Measurements from ENCODE around the gene PHLPP1.

PHLPP1 gene

DNA sequence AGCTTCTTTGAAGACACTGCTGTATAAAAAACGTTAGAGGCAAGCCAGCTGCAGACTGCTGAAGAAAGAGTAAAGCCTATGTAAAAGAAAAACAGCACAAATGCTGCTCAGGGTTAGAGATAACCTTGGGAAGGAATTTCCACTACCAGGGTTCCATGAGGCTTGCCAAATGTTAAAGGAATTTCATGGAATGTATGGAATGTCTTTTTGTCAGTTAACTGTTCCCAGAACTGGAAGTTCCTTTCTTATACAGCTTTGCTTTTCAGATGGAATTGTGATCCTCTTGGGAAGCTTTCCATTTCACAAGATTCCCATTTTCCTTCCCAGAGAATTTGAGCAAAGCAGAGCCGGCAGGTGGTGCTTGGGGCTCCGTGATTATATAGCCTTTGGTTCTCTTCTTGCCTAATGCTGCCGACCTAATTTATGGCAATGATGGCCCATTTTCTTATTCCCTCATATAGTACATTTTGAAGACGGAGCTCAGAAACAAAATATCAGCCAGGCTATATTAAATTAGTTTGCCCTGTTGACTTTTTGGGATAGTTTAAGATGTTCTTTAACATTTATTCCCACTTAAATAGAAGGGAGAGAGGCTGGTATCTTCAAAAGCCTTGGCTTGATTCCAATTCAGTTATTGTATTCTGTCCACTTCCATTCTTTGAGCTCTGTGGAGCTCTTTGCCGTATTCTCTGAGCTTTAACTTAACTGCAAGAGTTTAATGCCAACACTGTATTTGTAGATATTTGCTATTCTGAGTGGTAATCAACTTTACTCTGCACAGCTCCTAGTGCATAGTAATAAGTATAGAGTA, 162.3 kb downstream of the PHLPP1 start:
- Histone ChIP-seq H3K4me2 (ENCODE audit: low read depth, low read length, poor library complexity, severe bottlenecking) (no peak overlapping the region), H2AFZ (ENCODE audit: low read depth, low read length, severe bottlenecking) (no peak overlapping the region), H3F3A (ENCODE audit: insufficient read depth) (no peaks in the 10 kb centered on the region), H3K27ac (ENCODE audit: low read depth, low read length) (no peak overlapping the region), H3K79me2 (ENCODE audit: insufficient read depth, low read length) (no peaks in the 10 kb centered on the region), H3K4me3 (ENCODE audit: insufficient read depth, low read length, poor library complexity, severe bottlenecking) (no peak overlapping the region), H3K27me3 (ENCODE audit: low read length) (no peaks in the 10 kb centered on the region), H3K36me3 (ENCODE audit: low read length) (no peaks in the 10 kb centered on the region), H4K20me1 (ENCODE audit: low read depth, low read length) (no peaks in the 10 kb centered on the region), H3K9me2 (replicated peaks; ENCODE audit: insufficient read depth, low read length) (no peaks in the 10 kb centered on the region), H3K9me3 (ENCODE audit: insufficient read depth, low read length) (no peaks in the 10 kb centered on the region), H3K9ac (ENCODE audit: low read length) (no peak overlapping the region)
- TF ChIP-seq, protein P1, sequence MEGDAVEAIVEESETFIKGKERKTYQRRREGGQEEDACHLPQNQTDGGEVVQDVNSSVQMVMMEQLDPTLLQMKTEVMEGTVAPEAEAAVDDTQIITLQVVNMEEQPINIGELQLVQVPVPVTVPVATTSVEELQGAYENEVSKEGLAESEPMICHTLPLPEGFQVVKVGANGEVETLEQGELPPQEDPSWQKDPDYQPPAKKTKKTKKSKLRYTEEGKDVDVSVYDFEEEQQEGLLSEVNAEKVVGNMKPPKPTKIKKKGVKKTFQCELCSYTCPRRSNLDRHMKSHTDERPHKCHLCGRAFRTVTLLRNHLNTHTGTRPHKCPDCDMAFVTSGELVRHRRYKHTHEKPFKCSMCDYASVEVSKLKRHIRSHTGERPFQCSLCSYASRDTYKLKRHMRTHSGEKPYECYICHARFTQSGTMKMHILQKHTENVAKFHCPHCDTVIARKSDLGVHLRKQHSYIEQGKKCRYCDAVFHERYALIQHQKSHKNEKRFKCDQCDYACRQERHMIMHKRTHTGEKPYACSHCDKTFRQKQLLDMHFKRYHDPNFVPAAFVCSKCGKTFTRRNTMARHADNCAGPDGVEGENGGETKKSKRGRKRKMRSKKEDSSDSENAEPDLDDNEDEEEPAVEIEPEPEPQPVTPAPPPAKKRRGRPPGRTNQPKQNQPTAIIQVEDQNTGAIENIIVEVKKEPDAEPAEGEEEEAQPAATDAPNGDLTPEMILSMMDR (IDR thresholded peaks at IDR 0.05; ENCODE audit: insufficient read depth, low read length, poor library complexity, severe bottlenecking), result no peak
- TF ChIP-seq EZH2phosphoT487 (conservative IDR thresholded peaks at IDR 0.05; ENCODE audit: low read length), result no peak

DNA sequence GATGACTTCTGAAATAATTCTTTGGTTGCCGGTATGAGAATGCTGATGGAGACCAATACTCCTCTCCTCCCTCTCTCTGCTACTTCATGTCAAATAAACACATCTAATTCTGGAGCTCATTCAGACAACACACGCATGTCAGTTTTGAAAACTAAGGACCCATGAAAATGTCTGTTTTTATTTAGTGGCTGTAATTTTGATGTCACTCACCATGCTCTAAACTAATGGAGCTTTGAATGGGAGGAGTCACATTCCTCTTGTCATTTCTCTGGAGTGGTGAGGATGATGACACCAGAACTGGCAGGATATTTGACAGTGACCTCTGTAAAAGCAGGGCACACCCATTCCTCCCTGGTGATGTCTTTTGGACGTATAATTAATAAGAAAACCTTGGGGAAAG, 163.0 kb downstream of the PHLPP1 start:
- Histone ChIP-seq H3K79me2 (ENCODE audit: insufficient read depth, low read length) (no peaks in the 10 kb centered on the region), H3K36me3 (ENCODE audit: low read length) (no peaks in the 10 kb centered on the region), H3K4me2 (ENCODE audit: low read depth, low read length, poor library complexity, severe bottlenecking) (no peak overlapping the region), H3K9me3 (ENCODE audit: insufficient read depth, low read length) (no peaks in the 10 kb centered on the region), H4K20me1 (ENCODE audit: low read depth, low read length) (no peaks in the 10 kb centered on the region), H3K9ac (ENCODE audit: low read length) (no peak overlapping the region), H3K4me3 (ENCODE audit: insufficient read depth, low read length, poor library complexity, severe bottlenecking) (no peak overlapping the region), H3F3A (ENCODE audit: insufficient read depth) (no peaks in the 10 kb centered on the region), H3K9me2 (replicated peaks; ENCODE audit: insufficient read depth, low read length) (no peaks in the 10 kb centered on the region), H2AFZ (ENCODE audit: low read depth, low read length, severe bottlenecking) (no peak overlapping the region), H3K27ac (ENCODE audit: low read depth, low read length) (no peak overlapping the region), H3K27me3 (ENCODE audit: low read length) (no peaks in the 10 kb centered on the region)
- no peak for TF ChIP-seq EZH2phosphoT487 (conservative IDR thresholded peaks at IDR 0.05; ENCODE audit: low read length)
- TF ChIP-seq, protein P1 (IDR thresholded peaks at IDR 0.05; ENCODE audit: insufficient read depth, low read length, poor library complexity, severe bottlenecking), result no peak

DNA sequence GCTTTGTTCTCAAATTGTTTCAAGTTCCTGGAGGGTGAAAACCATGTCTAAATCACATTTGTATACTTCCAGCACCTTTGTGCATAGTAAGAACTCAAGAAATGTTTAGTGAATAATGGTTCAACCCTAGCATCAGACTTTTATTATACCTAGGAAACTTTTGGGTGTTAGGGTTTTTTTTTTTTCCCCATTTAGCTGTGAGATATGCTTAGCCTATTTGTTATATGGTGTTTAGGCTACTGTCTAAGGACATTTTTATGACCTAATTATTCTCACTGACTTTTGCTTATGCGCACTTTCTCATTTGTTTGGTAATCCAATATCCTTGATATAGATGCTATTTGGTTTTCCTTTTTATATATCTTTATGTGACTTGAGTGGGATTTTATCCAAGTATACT, 164.7 kb downstream of the PHLPP1 start:
- no peak overlapping the region for H3K4me2 ChIP-seq (ENCODE audit: low read depth, low read length, poor library complexity, severe bottlenecking)
- no peaks in the 10 kb centered on the region for H3K9me3 ChIP-seq (ENCODE audit: insufficient read depth, low read length)
- no peak overlapping the region for H2AFZ ChIP-seq (ENCODE audit: low read depth, low read length, severe bottlenecking)
- no peak overlapping the region for H3K4me3 ChIP-seq (ENCODE audit: insufficient read depth, low read length, poor library complexity, severe bottlenecking)
- TF ChIP-seq, protein P1 (IDR thresholded peaks at IDR 0.05; ENCODE audit: insufficient read depth, low read length, poor library complexity, severe bottlenecking), result no peak
- TF ChIP-seq EZH2phosphoT487 (conservative IDR thresholded peaks at IDR 0.05; ENCODE audit: low read length), result no peak
- no peaks in the 10 kb centered on the region for H4K20me1 ChIP-seq (ENCODE audit: low read depth, low read length)
- H3K9me2 ChIP-seq (replicated peaks; ENCODE audit: insufficient read depth, low read length), result no peaks in the 10 kb centered on the region
- H3K79me2 ChIP-seq (ENCODE audit: insufficient read depth, low read length), result no peaks in the 10 kb centered on the region
- H3K36me3 ChIP-seq (ENCODE audit: low read length), result no peaks in the 10 kb centered on the region
- no peak overlapping the region for H3K9ac ChIP-seq (ENCODE audit: low read length)
- no peaks in the 10 kb centered on the region for H3F3A ChIP-seq (ENCODE audit: insufficient read depth)
- H3K27ac ChIP-seq (ENCODE audit: low read depth, low read length), result no peak overlapping the region
- no peaks in the 10 kb centered on the region for H3K27me3 ChIP-seq (ENCODE audit: low read length)
